Sigmoid colon (tissue), 7 donors: ENCODE measurements around the gene INSRR. TPM values are rescaled to one million over a fixed set of nuclear protein-coding genes. Genes with fewer than 3 reads are reported as not detected.

Experiments used
- DNase-seq: peaks from one replicate; pipeline ENCODE4 v3.0.0-alpha.2; 2019
- H3K27ac ChIP-seq, 4 donors: fragments of 200-600 bp; sonication (generic); one replicate each; pipeline ENCODE4 v1.5.1; 2016 to 2019; ENCODE audit warnings: mild to moderate bottlenecking in 1 of 4
- H3K27me3 ChIP-seq, 3 donors: fragments of 200-600 bp; sonication (generic); one replicate each; pipeline ENCODE4 v1.5.1; 2019; ENCODE audit warnings: mild to moderate bottlenecking in 1 of 3
- H3K36me3 ChIP-seq, 4 donors: fragments of 200-600 bp; sonication (generic); one replicate each; pipeline ENCODE4 v1.5.1; 2016 to 2019
- H3K4me1 ChIP-seq, 4 donors: fragments of 200-600 bp; sonication (generic); one replicate each; pipeline ENCODE4 v1.5.1; 2017 to 2019
- H3K4me3 ChIP-seq, 4 donors: fragments of 200-600 bp; sonication (generic); one replicate each; pipeline ENCODE4 v1.5.1; 2017 to 2019; ENCODE audit warnings: mild to moderate bottlenecking in 2 of 4, moderate library complexity in 1 of 4
- H3K9me3 ChIP-seq, 4 donors: fragments of 200-600 bp in 3 of 4; sonication (generic) in 3 of 4; one replicate each; pipeline versions ENCODE4 v1.5.1 to v1.6.1; 2013 to 2019
- EP300 ChIP-seq, 4 donors: sonication (generic); formaldehyde crosslinking; IDR thresholded peaks; one replicate each; pipeline ENCODE4 v1.6.1; 2017; ENCODE audit warnings: antibody characterized with exemption in 4 of 4
- POLR2A ChIP-seq, 2 donors: fragments of 450-650 bp; IDR thresholded peaks; one replicate each; pipeline ENCODE4 v1.6.1; 2016; ENCODE audit warnings: antibody characterized with exemption in 2 of 2, mild to moderate bottlenecking in 2 of 2, moderate library complexity in 2 of 2
- POLR2AphosphoS5 ChIP-seq, 4 donors: sonication (generic); formaldehyde crosslinking; IDR thresholded peaks; one replicate each; pipeline ENCODE4 v1.6.1; 2017; ENCODE audit warnings: antibody characterized with exemption in 4 of 4
- WGBS, 2 donors: extraction: QIAGEN DNeasy Blood & Tissue Kit; methylation state at CpG; one replicate each; pipeline ENCODE4 v1.1.7; 2013; 5-methylcytosine and 5-hydroxymethylcytosine counted together
- intact Hi-C: fragments of 100-400 bp; cut with DNase I; formaldehyde crosslinking; loops from one replicate; pipeline ENCODE4 v1.15.1; 2023
- polyA plus RNA-seq, 3 donors: library from polyadenylated mRNA; stranded (reverse); fragments of 200-250 nt; gene quantifications; one replicate each; pipeline ENCODE4 v1.2.3, GENCODE V29; 2013
- total RNA-seq, 4 donors: library from RNA; depleted of rRNA; stranded (reverse); fragments of >200 nt; gene quantifications; one replicate each; pipeline ENCODE4 v1.1.0, GENCODE V29; 2016
- TF ChIP-seq, protein P1 (sequence below), 4 experiments: fragments of 450-650 bp in 3 of 4; fragments of 200-600 bp in 1 of 4; IDR thresholded peaks; one replicate each; pipeline ENCODE4 v1.5.1; 2016 to 2019; ENCODE audit warnings: antibody characterized with exemption in 4 of 4, mild to moderate bottlenecking in 3 of 4, moderate library complexity in 2 of 4
- donor health status: healthy with polysubstance abuse.
- donor health status: Bipolar disorder and iron deficiency.
- donor health status: healthy.

INSRR gene
- total and polyA plus RNA-seq, 7 donors, result 0.06 TPM; not detected in 6

DNA sequence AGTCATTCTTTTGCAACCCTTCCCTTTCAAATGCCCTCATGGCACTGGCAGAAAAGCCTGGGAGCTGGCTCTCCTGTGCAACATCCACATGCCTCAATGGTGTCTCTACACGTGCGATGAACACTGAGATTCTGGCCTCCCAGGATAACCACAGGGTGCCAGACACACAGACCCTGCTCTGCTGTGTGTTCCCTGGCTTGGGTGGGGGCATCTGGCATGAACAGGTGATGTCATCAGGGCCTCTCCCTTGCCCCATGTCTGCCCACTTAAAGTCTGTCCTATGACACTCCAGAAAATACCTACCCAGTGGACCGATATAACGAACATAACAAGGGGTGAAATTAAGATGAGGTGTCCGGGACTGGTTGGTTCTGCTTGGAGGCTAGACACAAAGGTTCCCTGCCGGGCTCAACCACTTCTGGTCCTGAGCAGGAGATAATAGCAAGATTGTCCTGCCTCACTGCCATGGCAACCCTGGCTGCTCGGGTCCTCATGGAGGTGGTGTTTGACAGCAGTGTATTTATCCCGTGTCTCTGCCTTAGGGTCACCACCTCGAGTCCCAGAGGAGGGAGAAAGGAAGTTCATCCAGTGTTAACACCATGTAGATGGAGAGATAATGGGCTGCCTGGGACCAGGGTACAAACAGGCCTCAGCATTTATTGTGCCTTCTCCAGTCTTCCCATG lies 19.3 kb downstream of the INSRR start:
- DNase-seq, result no peak
- intact Hi-C loops, result loop anchor here (10.0 kb wide), 1 partner anchor 85 kb away; the partner anchor contains the start of gene LRRC71
- TF ChIP-seq, protein P1, sequence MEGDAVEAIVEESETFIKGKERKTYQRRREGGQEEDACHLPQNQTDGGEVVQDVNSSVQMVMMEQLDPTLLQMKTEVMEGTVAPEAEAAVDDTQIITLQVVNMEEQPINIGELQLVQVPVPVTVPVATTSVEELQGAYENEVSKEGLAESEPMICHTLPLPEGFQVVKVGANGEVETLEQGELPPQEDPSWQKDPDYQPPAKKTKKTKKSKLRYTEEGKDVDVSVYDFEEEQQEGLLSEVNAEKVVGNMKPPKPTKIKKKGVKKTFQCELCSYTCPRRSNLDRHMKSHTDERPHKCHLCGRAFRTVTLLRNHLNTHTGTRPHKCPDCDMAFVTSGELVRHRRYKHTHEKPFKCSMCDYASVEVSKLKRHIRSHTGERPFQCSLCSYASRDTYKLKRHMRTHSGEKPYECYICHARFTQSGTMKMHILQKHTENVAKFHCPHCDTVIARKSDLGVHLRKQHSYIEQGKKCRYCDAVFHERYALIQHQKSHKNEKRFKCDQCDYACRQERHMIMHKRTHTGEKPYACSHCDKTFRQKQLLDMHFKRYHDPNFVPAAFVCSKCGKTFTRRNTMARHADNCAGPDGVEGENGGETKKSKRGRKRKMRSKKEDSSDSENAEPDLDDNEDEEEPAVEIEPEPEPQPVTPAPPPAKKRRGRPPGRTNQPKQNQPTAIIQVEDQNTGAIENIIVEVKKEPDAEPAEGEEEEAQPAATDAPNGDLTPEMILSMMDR (IDR thresholded peaks at IDR 0.05), result no peak
- TF ChIP-seq EP300 (IDR thresholded peaks at IDR 0.05) (no peak), POLR2A (IDR thresholded peaks at IDR 0.05) (no peak), POLR2AphosphoS5 (IDR thresholded peaks at IDR 0.05) (no peak)
- H3K4me1 ChIP-seq, result peaks cover 0 to under 1% (median under 1%) of the 10 kb centered on the region in 4 donors
- no peaks in the 10 kb centered on the region for H3K36me3 ChIP-seq
- 30 to 46% methylated on average over 9 of the region's 9 CpGs for WGBS, 2 donors
- H3K27ac ChIP-seq, result no peak overlapping the region
- peaks cover 3 to 74% (median 15%) of the 10 kb centered on the region in 3 donors for H3K27me3 ChIP-seq
- H3K9me3 ChIP-seq, result no peaks in the 10 kb centered on the region
- H3K4me3 ChIP-seq, result no peak overlapping the region

DNA sequence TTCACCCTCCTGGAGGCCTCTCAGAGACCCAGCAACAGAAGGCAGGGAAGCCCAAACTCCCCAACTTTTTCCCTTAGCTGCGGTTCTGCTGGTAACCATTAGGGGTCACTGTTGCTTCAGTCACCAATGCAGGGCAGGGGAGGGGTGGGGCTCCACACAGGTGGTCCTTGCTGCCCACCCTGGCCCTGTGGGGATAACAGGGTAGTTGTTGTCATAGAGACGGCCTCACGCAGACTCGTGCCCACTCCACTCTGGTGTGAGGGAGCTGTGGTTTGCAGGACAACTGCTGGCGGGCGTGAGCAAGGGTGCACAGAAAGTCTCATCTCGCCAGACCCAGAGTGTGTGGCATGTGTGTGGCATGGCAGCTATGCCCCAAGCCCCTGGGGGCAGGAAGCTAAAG lies 19.9 kb downstream of the INSRR start:
- DNase-seq, result no peak
- 24 to 32% methylated on average over 7 of the region's 7 CpGs for WGBS, 2 donors
- no peaks in the 10 kb centered on the region for H3K9me3 ChIP-seq
- intact Hi-C loops, result loop anchor here (10.0 kb wide), 1 partner anchor 86 kb away; the partner anchor contains the start of gene LRRC71
- no peak overlapping the region for H3K4me3 ChIP-seq
- TF ChIP-seq, protein P1 (IDR thresholded peaks at IDR 0.05), result peak; percentile 36 to 83 (median 66)
- TF ChIP-seq POLR2A (IDR thresholded peaks at IDR 0.05), result no peak
- H3K4me1 ChIP-seq, result no peaks in the 10 kb centered on the region
- H3K27me3 ChIP-seq, result peaks cover 0 to 71% (median 9%) of the 10 kb centered on the region in 3 donors
- H3K36me3 ChIP-seq, result no peaks in the 10 kb centered on the region
- no peak overlapping the region for H3K27ac ChIP-seq

DNA sequence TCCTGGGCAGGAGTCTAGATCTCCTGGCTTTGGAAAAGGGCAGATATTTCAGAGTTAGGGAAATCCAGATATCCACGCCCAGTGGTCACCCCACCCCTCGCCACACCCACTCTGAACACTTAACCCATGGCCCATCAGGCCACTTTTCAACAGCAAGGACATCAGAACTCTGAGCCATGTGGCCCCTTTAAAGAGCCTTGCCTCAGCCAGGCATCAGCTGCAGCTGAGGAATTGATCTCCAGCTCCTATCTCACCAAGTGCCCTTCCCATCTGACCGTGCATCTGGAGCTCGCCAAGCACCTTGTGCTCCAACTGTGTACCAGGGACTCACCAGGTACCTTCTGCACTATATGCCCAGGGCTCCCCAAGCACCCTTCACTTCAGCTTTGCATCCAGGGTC lies 22.0 kb downstream of the INSRR start:
- no peak for DNase-seq
- H3K27ac ChIP-seq, result no peak overlapping the region
- no peaks in the 10 kb centered on the region for H3K4me1 ChIP-seq
- TF ChIP-seq, protein P1 (IDR thresholded peaks at IDR 0.05), result no peak
- TF ChIP-seq POLR2AphosphoS5 (IDR thresholded peaks at IDR 0.05) (no peak), EP300 (IDR thresholded peaks at IDR 0.05) (no peak), POLR2A (IDR thresholded peaks at IDR 0.05) (no peak)
- no peaks in the 10 kb centered on the region for H3K9me3 ChIP-seq
- intact Hi-C loops, result loop anchor here (10.0 kb wide), 1 partner anchor 88 kb away; the partner anchor contains the start of gene LRRC71
- no peak overlapping the region for H3K4me3 ChIP-seq
- 37 to 75% methylated on average over 4 of the region's 4 CpGs for WGBS, 2 donors
- H3K36me3 ChIP-seq, result no peaks in the 10 kb centered on the region
- peaks cover 0 to 52% (median 8%) of the 10 kb centered on the region in 3 donors for H3K27me3 ChIP-seq

DNA sequence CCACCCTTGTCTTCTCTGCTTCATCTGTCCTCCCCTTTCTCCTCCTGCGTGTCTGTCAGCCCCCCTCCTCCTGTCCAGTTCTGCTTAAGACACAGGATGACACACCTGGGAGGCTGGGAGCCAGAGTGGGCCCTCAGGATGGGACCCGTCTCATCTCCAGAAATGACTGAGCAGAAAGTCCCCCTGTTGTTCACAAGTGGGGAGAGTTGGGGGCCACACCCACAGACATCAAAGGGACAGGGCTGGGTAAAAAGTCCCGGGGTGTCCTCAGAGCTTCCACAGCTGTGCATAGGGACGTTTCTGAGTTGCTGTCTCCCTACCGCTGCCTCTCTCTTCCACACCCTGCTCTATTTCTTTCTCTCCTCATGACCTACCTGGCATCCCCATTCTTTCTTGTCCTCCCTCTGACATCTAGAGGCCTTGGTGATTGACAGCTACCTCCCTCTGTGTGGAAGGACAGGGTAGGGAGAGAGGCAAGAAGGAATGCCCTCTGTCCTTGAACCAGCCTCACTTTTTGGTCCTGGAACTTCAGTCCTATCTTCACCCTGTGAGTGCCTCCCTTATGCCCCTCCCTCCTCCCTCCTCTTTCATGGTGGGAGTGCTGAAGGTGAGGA lies 22.8 kb downstream of the INSRR start:
- Histone ChIP-seq H3K4me3 (no peak overlapping the region), H3K4me1 (no peaks in the 10 kb centered on the region), H3K36me3 (no peaks in the 10 kb centered on the region), H3K27ac (no peak overlapping the region), H3K9me3 (no peaks in the 10 kb centered on the region), H3K27me3 (peaks cover 0 to 44% (median 8%) of the 10 kb centered on the region in 3 donors)
- 49 to 59% methylated on average over 5 of the region's 5 CpGs for WGBS, 2 donors
- TF ChIP-seq EP300 (IDR thresholded peaks at IDR 0.05), result no peak
- no peak for TF ChIP-seq POLR2AphosphoS5 (IDR thresholded peaks at IDR 0.05)
- TF ChIP-seq POLR2A (IDR thresholded peaks at IDR 0.05), result no peak
- TF ChIP-seq, protein P1 (IDR thresholded peaks at IDR 0.05), result no peak
- no peak for DNase-seq
- intact Hi-C loops, result loop anchor here (10.0 kb wide), 1 partner anchor 89 kb away; the partner anchor contains the start of gene LRRC71
